Loucy (cell line): Measurements from ENCODE around the gene UBTD1.

Experiments used
- EZH2phosphoT487 ChIP-seq: fragments of 200-600 bp; IDR thresholded peaks from 2 replicates; pipeline ENCODE4 v1.6.1; 2018; ENCODE audit warnings: antibody characterized with exemption, mild to moderate bottlenecking, moderate library complexity, borderline replicate concordance
- TF ChIP-seq, protein P1 (sequence below): fragments of 200-600 bp; sonication (generic); conservative IDR thresholded peaks from 2 replicates; pipeline ENCODE4 v1.5.1; 2014; ENCODE audit warnings: mild to moderate bottlenecking, antibody characterized with exemption, low read length

DNA sequence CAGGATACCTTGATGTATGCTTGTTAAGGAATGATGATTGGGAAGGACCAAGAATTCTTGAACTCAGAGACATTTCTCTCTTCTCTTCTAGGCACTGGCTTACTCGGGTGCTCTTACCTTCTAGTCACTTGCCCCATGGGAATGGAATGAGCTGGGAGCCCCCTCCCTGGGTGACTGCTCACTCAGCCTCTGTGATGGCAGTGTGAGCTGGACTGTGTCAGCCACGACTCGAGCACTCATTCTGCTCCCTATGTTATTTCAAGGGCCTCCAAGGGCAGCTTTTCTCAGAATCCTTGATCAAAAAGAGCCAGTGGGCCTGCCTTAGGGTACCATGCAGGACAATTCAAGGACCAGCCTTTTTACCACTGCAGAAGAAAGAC is 42.0 kb upstream of the UBTD1 start:
- TF ChIP-seq, protein P1, sequence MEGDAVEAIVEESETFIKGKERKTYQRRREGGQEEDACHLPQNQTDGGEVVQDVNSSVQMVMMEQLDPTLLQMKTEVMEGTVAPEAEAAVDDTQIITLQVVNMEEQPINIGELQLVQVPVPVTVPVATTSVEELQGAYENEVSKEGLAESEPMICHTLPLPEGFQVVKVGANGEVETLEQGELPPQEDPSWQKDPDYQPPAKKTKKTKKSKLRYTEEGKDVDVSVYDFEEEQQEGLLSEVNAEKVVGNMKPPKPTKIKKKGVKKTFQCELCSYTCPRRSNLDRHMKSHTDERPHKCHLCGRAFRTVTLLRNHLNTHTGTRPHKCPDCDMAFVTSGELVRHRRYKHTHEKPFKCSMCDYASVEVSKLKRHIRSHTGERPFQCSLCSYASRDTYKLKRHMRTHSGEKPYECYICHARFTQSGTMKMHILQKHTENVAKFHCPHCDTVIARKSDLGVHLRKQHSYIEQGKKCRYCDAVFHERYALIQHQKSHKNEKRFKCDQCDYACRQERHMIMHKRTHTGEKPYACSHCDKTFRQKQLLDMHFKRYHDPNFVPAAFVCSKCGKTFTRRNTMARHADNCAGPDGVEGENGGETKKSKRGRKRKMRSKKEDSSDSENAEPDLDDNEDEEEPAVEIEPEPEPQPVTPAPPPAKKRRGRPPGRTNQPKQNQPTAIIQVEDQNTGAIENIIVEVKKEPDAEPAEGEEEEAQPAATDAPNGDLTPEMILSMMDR: no peak
- TF ChIP-seq EZH2phosphoT487: no peak
